Panc1 (cell line): ENCODE data around the gene ZNF236.

ENCODE experiments used
- CTCF ChIP-seq: fragments of 450-650 bp; IDR thresholded peaks from 2 replicates; pipeline ENCODE4 v1.5.1; 2017; ENCODE audit warnings: mild to moderate bottlenecking
- POLR2AphosphoS5 ChIP-seq: IDR thresholded peaks from 2 replicates; pipeline ENCODE4 v1.6.1; 2012; ENCODE audit warnings: mild to moderate bottlenecking, low read depth, low read length, moderate library complexity
- SIN3A ChIP-seq: IDR thresholded peaks from 2 replicates; pipeline ENCODE4 v1.6.1; 2012; ENCODE audit warnings: low read depth, mild to moderate bottlenecking, low read length, moderate library complexity, borderline replicate concordance; ENCODE audit not compliant: insufficient read depth

DNA sequence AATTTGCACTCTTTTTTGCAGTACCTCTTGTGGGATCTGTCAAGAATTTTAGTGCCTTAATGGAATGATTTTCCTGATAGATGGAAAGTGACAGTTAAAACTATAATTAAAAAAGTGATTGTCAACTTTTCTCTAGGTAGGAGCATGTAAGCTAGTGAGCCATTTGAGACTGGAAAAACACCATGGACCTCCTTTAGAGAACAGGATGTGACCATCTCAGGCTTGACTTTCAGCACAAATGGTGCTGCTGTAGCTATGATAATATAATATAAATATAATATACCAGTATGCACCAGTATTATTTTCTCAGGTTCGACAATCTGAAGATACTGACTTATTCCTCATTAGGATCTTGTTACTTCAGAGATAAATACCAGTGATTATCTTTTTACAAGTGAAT is 27.8 kb downstream of the ZNF236 start:
- TF ChIP-seq POLR2AphosphoS5 (no peak), CTCF (no peak), SIN3A (no peak)
